Dermis blood vessel endothelial cell (primary cell): ENCODE results near the gene PLXNA1. TPM values are rescaled to one million over a fixed set of nuclear protein-coding genes. Genes with fewer than 3 reads are reported as not detected.
A peak's percentile ranks its signal among the peaks of the same experiment; 100 is the strongest.

Source experiments
- DNase-seq: peaks from one replicate; pipeline ENCODE4 v3.0.0; 2010
- total RNA-seq: library from RNA; depleted of rRNA; stranded (reverse); fragments of >200 nt; gene quantifications from 2 replicates; pipeline ENCODE4 v1.2.3, GENCODE V29; 2014

PLXNA1 gene
- total RNA-seq, result 21.4 and 25.7 TPM in 2 replicates

DNA sequence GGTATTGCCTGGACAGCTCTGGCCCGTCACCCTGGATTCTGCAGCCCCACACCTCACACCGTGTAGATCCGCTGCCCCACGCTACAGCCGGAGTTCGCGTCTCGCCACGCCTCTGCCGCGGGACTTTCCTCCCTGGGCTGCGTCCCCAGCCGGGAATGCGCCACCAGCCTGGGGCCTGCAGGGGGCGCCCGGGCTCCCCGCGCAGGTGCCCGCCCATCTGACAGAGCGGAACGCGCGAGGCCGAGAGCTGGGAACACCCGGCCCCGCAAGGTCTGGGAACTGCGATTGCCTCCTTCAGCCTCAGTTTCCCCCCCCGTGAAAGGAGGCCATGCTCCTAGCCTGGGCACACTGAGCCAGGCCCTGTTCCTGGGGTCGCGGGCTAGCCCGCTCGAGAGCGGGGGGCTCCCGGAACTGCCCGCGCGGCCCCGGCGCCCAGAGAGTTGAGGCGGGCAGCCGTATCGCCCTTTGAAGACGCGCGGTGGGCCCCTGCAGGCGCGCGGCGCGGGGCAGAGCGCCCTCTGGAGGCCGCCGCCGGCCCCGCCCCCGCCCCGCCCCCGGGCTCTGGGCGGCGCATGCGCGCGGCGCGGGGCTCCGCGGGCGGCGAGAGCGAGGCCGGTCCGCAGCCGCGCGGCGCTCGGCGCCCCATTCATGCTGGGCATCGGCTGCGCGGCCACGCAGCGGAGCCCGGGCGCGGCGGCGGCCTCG is at the start of gene PLXNA1:
TSS of gene PLXNA1 (plus strand) at position 645 of the 705 bp plus-strand sequence. CDS start 5,479 bp downstream, outside the sequence.
- peak; percentile 81 for DNase-seq

DNA sequence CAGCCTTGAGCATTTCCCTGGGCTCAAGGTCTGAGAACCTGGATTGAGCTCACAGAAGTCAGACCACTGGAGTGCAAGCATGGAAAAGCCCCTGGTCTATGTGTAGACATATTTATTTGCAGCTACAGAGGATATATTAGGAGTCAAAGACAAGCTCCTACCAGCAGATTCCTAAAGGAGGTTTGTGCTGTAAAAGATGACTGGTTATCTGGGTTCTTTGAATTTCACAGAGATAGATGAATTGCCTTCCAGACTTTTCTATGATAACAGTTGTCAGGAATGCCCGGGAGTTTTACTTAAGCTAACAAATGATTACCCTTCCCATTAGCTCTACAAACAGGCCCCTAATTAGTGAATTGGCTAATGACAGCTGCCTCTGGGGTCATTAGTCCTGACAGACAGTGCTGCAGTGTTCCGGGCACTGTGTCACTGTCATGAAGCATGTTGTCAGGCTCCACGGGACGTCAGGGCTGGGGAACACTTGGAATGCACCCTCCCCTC is 48.8 kb upstream of the PLXNA1 start:
- no peak for DNase-seq

DNA sequence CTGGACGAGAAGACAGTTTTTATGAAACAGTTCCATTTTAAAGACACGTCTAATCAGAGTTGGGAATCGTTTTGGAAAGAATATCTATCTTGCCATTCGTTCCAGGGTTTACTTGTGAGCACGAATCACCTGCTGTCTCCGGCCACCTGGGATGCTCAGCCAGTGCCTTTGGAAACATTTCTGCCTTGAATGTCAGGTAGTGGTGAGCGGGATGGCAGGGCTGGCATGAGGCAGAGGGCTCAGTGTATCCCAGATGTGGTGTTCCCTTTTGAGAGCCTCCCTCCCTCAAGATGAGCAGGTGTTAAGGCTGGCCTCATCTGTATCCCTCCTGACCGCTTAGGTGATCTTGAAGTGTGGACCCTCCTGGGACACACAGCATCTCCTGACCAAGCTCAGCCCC is 47.9 kb upstream of the PLXNA1 start:
- no peak for DNase-seq

DNA sequence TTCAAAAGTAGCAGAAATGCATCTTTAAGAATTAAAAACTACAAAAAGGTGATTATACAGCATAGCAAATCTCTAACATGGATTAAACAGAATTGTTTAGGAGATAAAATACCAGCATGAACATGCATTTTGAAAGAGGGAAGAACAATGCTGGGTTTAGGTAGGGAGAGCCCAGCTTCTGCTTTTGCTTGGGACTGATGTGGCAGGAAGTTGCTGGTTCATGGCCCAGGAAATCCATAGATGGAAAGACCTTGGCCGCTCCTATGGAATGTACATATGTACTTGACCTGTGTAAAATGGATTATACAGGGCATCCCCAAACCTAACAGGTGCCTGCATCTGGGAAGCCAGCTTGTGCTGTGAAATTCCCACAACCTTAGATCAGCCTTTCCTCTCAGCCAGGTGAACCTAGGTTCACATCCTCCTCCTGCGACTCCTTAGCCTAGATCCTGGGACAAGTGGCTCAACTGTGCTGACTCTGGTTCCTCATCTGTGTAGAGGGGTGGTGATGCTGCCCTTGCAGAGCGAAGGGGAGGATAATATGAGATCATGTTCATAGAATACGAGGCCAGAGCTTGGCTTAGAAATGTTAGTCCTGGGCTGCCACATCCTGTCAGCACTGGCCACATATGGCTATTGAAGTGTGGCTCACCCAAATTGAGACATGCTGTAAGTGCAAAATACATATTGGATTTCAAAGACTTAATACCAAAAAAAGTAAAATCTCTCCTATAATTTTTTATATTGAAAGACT is 47.0 kb upstream of the PLXNA1 start:
- DNase-seq, result no peak

DNA sequence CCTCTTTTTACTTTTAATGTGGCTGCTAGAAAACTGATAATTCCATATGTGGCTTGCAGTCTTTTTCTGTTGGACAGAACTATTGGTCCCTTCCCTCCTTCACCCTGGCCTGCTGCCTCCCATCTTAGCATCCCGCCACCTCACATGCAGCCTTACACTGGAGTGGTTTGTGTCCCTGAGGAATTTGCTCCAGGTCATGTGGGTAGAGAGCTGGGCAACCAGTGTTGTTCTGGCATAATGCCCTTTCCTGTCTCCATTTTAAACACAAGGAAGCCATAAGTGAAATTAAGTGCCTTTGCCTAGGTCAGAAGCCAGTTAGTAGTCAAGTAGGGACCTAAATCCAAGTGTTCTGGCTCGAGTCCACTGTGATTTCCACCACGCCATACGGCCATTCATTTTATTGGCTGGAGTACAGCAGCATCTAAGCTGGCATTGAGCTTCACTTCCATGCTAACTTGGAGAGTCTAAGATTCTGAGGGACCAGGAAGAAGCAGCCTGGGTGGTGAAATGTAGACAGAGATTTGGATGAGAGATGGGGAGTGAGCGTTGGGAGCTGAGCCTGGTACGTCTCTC is 46.0 kb upstream of the PLXNA1 start:
- peak; percentile 39 for DNase-seq

DNA sequence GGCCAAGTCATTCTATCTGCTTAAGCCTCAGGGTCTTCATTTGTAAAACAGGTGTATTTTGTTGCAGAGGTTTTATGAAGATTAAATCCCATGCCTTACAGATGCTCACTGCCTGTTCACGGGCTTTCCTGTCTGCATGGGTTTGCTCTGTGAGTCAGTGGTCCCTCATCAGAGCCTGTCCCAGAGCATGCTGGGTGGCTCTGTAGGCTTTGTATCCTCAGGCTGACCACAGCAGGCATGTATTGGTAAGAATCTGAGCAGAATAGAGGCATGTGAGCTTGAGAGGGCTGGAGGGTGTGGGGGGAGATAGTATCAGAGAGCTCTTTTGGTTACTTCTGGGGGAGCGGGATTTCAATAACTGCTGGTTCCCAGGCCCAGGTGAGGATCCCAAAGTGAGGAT is 45.4 kb upstream of the PLXNA1 start:
- DNase-seq, result no peak

DNA sequence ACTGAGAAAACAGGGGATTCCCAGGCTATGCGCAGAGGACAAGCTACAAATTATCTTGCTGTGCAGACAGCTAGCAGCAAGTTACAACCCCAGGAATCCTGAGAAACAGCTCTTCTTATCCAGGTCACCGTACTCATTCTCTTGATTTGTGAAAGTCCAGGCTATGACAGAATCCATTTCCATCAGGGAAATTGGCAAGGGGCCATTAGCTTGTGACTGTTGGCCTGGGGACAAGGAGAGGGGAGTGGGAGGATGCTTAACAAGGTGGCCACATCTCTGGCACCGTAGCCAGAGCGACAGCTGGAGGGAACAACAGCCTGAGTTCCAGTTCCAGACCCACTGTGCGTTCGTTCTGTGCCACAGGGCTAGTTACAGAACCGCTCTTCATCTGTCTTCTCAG is 44.9 kb upstream of the PLXNA1 start:
- peak; percentile 28 for DNase-seq

DNA sequence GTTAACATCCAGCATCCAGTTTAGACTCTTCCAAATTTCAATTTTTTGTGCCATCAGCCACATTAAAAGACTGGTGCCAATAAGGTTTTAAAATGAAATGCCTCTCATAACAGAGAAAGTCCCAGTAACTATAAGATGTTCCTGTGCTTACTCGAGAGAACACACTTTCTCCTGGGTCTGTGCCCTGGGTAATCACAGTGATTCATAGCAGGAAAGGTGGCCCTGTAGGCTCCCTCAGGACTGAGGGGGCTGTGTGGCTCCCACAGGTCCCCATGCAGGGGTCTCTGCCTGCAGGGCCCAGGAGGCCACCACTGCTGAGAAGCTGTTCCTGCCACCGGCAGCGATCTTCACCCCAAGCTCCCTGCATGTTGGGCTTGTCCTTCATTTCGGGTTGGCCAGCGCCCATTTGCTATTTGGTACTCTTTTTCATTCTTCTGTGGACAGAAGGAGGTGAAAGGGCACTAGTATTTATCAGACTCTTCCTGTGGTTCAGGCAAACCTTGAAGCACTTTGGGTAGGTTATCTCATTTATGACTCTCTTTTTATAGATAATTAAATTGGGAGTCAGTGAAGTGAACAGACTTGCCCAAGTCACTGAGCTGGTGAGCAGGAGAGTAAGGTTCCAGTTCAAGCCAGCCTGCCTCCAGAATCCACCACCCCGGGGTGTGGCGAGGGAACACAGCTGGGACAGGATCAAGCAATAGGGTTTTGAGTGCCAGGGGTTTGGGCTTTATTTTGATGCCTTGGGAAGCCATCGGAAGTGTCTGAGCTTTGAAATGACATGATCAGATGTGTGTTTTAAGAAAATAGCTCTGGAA is 44.2 kb upstream of the PLXNA1 start:
- no peak for DNase-seq

DNA sequence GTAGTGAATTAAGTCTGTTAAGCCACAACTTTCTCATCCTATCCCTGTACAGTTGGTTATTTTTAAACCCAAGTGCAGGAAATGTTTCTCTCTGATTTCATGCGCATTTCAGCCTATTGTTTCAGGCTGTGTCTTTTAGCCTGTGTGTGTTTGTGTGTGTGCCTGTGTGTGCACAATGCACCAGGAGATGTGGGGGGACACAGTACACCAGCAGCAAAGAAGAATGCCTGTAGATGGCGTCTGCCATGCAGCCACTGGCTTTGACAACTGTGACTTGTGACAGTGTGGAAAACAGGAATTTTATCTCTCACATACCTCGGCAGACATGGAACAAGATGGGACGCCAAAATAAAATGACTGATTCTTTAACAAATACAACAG is 43.6 kb upstream of the PLXNA1 start:
- peak; percentile 65 for DNase-seq

DNA sequence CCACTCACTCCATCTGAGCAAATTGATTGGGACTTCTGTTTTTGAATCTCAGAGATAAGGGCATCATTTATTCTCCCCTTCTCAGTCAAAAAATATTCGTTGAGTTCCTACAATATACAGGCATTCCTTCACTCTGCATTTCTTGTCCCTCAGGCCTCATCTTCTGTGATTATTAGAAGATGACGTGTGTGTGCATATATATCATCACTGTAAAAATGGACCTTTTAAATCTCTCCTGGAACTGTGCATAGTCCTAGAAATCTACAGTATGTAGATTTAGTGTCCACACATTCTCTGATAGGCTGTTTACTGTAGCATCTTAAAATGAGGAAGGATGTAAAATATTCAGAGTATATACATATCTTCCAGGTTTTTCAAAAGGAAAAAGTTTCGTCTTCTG is 43.2 kb upstream of the PLXNA1 start:
- no peak for DNase-seq

DNA sequence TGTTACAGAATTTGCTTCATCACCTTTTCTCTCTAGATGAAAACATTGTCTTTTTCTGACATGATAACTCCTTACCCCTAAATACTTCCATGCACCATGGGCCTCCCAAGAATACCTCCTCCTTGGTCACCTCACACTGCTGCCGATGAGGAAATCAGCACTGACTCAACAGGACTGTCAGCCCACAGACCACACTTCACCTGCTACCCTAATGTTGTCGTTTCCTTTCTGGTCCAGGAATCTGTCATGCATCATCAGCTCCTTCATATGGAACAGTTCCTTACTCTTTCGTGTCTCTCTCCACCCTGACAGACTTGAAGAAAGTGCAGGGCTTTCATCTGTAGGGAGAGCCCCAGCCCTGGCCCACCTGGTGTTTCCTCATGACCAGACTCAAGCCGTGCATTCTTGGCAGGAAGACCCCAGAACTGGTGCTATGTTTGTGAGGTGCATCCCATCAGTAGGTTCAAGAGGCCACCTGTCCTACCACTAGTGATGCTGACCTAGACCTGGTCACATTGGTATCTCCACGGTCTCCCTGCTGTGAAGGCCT is 41.1 kb upstream of the PLXNA1 start:
- no peak for DNase-seq

DNA sequence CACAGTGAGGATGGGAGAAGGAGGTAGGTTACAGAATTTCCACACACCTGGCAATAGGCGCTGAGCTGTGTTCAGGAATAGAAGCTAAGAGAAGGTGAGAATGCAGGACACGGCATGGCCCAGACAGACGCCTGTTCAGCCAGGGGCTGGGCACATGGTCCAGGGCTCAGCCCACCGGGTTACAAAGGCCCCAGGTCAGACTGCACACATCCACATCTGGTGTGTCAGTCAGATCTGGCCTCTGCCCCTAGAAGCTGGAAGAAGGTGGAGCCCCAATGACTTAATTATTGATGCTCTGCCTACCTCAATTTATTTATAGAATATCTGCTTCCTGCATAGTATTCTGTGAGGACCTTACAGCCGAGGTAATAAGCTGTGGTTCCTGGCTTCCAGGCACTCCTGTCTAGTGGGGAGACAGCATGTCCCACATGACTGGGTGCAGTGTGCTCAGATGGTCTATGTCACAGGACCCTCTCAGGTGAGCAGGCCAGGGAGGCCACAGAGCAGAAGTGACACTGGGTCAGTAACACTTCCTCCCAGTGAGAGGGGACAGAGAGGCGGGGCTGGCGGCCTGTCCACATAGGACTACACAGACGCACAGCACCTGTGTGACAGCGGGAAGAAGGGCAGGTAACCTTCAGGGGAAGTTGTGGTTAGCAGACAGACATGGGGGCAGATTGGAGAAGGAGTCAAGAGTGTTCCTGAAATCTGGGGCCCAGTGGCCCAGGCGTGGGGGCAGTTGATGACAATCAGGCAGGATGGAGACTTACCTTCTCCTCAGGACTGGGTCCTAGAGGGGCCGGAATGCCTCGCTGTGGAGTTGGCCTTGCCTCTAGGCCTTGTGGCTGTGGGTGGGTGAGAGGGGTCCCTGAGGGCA is 38.6 kb upstream of the PLXNA1 start:
- DNase-seq, result no peak

DNA sequence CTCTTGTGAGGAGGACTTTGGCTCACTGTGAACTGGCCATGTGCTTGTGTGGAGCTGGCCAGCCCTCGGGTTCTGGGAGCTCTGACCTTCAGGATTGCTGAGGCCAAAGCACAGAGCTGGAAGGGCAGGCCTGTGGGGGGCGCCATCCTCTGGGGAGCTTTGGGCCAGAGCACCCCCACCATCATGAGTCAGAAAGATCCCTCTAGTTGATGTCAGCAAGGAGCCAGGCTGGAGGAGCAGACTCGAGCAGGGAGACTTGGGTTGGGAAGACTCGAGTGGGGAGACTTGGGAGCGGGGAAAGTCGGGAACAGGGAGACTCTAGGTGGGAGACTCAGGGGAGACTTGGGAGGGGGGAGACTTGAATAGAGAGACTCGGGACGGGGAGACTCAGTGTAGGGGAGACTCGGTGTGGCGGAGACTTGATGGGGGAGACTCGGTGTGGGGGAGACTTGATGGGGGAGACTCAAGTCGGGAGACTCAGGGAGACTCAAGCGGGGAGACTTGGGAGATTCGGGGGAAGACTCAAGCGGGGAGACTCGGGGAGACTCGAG is 37.7 kb upstream of the PLXNA1 start:
- no peak for DNase-seq

DNA sequence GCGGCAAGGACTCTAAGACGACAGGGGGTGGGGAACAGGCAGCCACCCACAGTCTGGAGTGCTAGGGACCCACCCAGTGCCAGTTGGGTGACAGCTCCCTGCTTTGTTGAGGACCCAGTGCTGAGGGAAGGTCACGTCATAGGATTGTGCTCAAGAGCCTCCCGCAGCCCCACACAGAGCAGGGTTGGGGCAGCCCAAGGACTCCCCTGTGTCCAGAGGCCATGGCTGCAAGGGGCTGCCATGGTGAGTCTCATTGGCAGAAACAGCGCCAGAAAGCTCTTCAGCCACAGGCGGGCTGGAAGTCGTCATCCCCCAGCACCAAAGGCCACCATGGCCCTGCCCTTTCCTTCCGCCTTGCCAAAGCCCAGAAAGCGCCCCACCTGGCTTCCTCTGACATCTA is 37.0 kb upstream of the PLXNA1 start:
- DNase-seq, result no peak

DNA sequence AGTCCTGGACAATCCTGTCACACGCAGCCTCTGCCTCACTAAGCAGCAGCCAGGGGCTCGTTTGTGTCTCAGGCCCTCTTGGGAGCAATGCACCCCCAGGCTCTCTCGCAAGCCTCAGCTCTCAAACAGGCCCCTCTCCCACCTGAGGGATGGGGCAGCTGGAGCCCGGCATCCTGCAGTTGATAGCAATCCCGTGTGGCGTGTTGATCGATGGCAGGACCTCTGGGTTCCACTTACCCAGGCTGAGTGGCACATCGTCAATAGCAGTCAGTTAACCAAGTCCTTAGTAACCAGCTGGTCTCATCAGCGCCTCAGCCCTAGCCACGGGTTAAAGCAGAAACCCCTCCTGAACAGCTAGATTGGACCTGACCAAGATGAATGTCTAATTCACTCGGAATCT is 36.5 kb upstream of the PLXNA1 start:
- no peak for DNase-seq

DNA sequence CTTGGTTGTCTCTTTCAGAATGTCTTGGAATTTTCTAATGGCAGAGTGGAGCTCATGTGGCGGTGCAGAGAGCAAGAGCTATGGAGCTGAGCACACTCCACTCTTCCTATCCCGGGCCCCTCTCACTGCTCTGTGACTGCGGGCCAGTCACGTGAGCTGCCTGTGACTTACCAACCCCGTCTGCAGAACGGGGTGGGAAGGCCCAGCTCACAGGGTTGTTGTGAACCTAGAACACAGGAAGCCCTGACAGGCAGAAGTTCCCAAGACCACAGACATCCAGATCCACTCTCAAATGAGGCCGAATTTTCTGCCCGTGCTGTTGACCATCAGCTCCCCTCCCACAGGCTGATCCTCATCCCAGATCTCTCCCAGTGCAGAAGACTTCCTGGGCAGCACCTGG is 35.5 kb upstream of the PLXNA1 start:
- DNase-seq, result no peak

DNA sequence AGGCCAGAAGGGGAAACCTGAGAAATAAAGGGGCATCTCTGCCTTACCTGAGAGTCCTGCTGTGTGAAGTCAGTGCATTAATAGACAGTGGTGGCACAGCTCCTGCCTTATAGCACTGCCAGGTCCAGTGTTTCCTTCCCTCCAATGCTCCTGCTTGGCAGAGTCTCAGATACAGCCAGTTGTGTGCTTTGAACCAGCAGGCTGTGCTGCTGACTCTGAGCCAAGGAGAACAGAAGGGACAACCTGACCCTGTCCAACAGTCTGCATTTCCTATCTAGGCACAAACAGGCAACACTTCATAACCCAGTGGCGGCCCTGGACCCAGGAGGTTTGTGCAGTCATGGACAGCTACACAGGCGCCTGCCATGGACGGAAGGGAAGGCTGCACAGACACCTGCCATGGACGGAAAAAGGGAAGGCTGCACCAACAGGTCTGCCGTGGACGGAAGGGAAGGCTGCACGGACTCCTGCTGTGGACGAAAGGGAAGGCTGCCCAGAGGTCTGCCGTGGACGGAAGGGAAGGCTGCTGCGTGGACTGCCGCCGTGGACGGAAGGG is 33.9 kb upstream of the PLXNA1 start:
- DNase-seq, result no peak

DNA sequence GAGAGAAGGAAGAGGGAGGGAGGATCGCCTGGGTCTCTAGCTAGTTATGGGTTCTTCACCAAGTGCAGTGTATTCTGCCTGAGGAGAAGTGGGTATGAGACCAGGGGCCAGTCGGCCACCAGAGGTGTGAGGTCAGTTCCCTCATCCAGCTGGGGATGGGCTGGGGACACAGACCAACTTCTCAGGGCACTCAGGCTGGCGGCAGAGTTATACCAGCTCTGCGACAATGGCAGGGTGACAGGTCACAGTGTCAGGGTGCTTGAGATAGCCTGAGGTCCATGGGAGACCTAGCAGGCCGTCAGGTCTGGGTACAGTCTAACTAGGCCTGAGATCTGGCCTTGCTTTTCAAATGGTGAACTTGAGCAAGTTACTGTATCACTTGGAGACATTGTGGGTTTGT is 31.4 kb upstream of the PLXNA1 start:
- DNase-seq, result no peak

DNA sequence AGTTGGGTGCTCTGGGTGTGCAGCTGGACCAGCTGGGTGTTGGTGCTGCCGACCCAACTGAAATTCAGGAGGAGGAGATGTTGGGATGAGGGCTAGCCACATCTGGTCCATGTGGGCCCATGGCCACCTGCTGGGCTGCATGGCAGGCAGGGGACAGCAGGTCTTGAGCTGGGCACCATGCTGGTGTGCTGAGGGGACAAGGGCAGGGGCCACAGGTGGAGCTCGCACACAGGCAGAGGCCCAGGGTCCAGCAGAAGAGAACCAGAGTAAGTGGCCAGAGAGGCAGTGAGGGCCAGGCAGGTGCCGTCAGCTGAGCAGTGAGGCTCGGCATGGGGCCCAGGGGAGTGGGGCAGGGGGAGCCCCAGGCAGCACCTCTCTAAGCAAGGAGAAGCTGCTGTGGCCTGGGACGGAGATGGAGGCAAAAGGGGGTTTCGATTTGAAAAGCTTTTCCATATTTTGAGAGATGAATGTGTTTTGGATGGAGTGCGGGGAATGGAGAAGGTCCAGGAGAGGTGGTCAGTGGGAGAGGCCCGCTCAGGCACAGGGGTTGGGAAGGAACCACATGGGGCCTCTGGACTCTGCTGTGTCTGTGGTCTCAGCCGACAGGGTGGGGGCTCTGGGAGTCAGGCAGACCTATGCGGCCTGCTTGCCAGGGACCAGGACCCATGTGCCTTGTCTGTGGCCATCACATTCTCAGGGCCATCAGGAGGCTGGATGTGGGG is 30.5 kb upstream of the PLXNA1 start:
- DNase-seq, result no peak

DNA sequence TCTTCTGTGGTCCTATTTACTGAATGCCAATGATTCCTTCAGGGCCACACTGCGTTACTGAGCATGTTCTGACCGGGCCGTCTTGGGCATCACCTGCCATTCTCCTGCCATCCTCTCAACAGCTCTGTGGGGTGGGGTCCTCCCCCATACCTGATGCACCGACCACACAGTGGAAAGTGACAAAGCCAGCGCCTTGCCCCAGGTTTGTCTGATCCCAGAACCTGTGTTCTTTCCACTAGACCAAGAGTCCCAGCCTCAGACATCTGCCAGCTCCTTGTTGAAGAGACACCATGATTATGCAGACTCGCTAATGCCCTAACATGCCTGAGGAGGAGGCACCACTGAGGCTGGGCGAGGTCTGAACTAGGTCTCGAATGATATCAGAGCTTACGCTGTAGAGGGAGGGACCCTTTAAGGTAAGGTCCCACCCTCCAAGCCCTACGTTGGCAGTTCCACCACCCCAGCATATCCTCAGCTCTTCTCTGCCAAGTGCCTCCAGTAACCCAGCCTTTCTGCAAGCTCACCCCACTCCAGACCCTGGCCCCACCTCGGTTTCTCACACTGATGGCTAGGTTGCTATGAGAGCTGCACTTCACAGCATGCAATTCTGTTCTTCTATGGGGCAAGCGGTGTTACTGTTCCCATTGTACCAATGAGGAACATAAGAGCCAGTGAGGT is 29.8 kb upstream of the PLXNA1 start:
- no peak for DNase-seq
